HG03139 (cell line): ENCODE results near the gene POM121.
A peak's percentile ranks its signal among the peaks of the same experiment; 100 is the strongest.
"Not testable (repeated sequence)": the region's sequence is repeated elsewhere in the genome, so short reads cannot be mapped to it uniquely, and the experiment has no call there.

ENCODE experiments used
- ATAC-seq: cut with Tn5 transposase; IDR thresholded peaks from one replicate; pipeline ENCODE4 v1.9.1; 2021; ENCODE audit not compliant: unreplicated experiment

The POM121 gene

DNA sequence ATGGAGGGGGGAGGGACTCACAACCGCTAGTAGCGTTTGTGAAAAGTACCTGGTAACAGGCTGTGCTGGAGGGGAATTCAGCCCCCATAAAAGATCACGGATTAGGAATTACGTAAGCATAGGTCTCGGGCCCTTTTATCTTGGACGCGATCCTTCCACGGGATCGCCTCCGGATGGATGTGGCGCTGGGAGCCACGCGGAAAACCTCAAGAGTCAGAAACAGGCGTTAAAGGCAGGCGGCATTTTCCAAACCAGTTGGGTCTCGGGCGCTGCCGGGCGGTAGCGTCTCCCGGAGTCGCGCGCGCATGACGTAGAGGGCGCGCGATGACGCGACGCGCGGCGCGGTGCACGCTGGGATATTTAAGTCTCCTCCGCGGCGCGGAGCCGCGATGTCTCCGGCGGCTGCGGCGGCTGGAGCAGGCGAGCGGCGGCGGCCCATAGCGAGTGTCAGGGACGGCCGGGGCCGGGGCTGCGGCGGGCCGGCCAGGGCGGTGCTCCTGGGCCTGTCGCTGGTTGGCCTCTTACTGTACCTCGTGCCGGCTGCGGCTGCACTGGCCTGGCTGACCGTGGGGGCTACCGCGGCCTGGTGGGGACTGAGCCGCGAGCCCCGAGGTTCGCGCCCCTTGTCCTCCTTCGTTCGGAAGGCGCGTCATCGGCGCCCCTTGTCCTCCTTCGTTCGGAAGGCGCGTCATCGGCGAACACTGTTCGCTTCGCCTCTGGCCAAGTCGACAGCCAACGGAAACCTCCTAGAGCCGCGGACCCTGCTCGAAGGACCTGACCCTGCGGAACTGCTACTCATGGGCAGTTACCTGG, at the start of gene POM121:
Gene POM121, plus strand, starts transcription at position 363 of the 813 bp plus-strand sequence. Its CDS starts 27 bp downstream, at position 390.
- peak; percentile 85 for ATAC-seq

DNA sequence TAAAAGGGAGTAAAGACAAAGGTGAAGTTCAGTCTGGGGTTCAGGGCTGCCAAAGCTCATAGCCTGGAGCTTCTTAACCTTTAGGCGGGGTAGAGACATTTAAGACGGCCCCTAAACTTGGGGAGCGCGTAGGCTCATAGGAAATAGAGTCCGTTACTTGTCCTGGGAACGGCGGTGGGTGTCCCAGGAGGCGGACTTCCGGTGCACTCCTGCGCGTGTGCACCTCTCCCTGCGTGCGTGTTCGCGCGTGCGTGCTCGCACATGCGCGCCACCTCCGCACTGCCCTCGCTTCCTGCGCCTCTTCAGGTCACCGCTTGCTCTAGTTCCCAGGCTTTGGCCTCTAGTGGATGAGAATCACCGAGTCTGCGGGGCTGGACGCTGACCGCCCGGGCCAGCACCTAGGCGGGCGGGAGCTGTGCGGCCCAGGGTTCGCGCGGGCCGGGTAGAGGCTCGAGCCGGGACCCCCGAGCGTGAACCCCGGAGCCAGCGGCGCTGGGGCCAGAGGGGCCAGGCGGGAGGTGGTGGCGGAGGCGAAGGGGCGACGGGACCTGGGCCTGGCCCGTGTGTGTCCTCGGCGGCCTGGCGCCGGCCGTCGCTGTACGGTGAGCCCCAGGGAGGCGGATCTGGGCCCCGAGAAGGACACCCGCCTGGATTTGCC, 45.7 kb upstream of the POM121 start:
- peak; percentile 99 for ATAC-seq

DNA sequence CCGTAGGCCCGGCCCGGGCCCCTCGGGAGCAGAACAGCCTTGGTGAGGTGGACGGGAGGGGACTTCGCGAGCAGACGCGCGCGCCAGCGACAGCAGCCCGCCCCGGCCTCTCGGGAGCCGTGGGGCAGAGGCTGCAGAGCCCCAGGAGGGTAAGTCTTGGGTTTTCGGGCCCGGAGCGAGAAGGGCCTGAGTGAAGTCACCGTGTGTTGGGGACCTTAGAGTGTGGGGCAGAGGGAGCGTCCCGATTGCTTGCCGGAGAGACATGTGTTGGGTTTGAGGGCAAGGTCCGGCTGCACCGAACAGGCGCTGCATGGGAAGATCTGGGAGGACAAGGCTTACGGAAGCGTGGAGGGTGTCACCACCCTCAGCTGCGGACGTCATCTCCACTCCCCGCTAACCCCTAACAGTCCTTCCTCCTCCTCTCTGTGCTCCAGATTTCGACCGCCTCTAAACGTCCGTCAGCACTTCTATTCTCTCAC, 45.1 kb upstream of the POM121 start:
- not testable (repeated sequence) for ATAC-seq

DNA sequence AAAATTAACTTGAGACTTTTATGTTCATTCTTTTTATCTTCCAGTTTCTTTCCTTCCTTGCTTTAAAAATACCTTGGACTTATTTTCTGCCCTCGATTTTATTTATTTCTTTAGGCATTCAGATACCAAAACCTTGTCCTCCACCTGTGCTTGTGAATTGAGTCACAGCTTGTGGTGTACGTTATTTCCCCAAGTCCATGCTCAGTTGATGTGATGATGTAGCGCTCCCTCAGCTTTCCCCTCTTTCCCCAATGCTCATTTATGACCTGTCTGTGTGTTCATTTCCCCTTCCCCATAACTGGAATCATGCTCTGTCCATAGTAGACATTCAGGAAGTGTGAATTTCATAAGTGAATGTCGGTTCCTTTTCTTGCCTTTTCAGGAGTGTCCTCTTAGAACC, 33.1 kb upstream of the POM121 start:
- not testable (repeated sequence) for ATAC-seq

- not testable (repeated sequence) for ATAC-seq
Measured at GRCh38 chr7:72904740-72905139, 20.2 kb upstream of the POM121 start.

- not testable (repeated sequence) for ATAC-seq
Measured at GRCh38 chr7:72908422-72908821, 16.5 kb upstream of the POM121 start.

DNA sequence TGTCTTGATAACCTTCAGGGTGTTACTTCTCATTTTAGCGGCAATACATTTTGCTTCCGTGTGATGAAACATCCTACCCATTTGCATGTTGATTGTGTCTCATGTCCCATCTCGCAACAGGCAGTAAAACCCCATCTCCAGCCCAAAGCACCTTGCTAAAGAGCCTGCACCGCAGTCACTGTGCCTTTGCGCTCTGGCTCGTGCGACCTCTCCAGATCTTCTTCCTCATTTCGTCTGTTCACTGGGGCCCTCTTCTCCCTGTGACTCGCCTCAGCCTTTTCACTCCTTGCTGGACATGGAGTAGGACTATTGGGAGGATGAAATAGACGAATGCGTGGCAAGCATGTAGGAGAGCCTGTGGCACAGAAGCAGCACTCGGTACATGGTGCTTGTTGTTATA, 13.5 kb upstream of the POM121 start:
- ATAC-seq, result not testable (repeated sequence)

DNA sequence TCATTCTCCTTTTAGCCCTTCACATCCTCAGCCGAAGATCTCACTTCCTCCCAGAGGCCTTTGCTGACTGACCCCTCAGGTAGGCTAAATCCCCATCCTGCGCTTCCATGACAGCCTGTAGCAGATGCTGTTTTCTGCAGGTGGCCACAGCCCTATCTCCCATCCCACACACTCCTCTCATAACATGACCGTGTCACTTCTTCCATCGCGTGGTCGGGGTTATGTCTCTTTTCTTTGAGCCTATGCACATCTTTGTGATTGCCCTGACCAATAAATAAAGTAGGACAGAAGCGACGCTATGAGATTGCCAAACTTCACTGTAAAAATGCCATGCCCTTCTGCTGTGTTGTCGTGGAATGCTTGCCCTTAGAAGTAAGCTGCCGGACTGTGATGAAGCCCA, 11.1 kb upstream of the POM121 start:
- ATAC-seq, result not testable (repeated sequence)

- peak; percentile 77 for ATAC-seq
Measured at GRCh38 chr7:72914756-72915525, 10.0 kb upstream of the POM121 start.

DNA sequence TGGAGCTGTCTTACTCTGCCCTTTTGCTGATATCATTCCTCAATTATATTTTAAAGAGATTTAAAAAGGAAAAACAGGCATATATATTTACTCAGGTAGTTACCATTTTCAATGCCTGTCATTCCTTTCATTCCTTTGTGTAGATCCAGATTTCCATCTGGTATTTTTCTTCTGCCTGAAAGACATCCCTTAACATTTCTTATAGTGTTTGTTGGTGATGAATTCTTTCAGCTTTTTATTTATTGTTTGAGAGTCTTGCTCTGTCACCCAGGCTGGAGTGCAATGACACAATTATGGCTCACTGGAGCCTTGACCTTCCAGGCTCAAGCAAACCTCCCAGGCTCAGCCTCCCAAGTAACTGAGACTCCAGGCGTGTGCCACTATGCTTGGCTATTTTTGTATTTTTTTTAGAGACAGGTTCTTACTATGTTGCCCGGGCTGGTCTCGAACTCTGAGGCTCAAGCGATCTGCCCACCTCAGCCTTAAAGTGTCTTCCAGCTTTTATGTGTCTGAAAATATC, 5.6 kb upstream of the POM121 start:
- no peak for ATAC-seq

DNA sequence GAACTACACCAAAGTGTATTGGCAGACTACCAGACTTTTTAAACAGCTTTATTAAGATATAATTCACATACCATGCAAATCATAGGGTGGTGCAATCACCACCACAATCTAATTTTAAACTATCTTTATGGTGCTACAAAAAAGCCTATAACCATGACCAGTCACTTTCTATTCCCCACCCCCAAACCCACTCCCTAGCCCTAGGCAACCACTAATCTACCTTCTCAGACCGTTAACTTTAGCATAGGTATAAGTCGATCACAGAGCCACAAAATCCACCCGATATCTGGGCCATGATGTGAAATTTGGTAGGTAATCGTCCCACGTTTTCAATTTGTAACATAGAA, 536 bp upstream of the POM121 start:
- no peak for ATAC-seq

GRCh38 chr7:72925546-72926120, 738 bp downstream of the POM121 start:
- no peak for ATAC-seq

- not testable (repeated sequence) for ATAC-seq
Measured at GRCh38 chr7:72927791-72928190, 2.9 kb downstream of the POM121 start.

GRCh38 chr7:72928216-72928615, 3.3 kb downstream of the POM121 start:
- ATAC-seq, result not testable (repeated sequence)

DNA sequence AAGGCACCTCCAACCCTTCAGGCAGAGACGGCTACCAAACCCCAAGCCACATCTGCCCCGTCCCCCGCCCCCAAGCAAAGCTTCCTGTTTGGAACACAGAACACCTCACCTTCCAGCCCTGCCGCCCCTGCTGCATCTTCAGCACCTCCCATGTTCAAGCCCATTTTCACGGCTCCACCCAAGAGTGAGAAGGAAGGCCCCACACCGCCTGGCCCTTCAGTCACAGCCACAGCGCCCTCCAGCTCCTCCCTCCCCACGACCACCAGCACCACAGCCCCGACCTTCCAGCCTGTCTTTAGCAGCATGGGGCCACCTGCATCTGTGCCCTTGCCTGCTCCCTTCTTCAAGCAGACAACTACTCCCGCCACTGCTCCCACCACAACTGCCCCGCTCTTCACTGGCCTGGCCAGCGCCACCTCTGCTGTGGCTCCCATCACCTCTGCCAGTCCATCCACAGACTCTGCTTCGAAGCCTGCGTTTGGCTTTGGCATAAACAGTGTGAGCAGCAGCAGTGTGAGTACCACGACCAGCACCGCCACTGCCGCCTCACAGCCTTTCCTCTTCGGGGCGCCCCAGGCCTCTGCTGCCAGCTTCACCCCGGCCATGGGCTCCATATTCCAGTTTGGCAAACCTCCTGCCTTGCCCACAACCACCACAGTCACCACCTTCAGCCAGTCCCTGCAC, 17.3 kb downstream of the POM121 start:
- not testable (repeated sequence) for ATAC-seq

GRCh38 chr7:72942956-72943355, 18.1 kb downstream of the POM121 start:
- not testable (repeated sequence) for ATAC-seq

DNA sequence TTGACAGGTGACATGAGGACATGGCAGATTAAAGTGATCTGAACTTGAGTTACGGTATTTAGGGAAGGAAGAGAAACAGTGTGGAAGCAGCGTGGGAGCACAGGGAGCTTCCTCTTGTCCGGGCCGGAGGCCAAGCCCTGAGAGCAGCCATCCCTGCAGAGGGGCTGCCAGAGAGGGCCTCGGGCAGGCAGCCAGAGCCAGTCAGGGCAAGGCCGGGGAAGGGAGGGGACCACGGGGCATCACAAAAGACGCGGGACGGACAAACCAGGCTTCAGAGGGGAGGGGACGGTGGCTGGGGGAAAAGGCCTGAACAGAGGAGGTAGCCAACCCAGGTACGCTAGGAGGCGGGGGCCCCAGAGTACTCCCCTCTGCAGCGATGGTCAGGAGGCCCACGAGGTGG, 20.0 kb downstream of the POM121 start:
- ATAC-seq, result not testable (repeated sequence)

- ATAC-seq, result not testable (repeated sequence)
Measured at GRCh38 chr7:72945597-72945996, 20.7 kb downstream of the POM121 start.

- ATAC-seq, result not testable (repeated sequence)
Measured at GRCh38 chr7:72946130-72946745, 21.3 kb downstream of the POM121 start.

GRCh38 chr7:72948714-72949113, 23.8 kb downstream of the POM121 start:
- not testable (repeated sequence) for ATAC-seq
